ENCODE data around the gene LRRC4C.

Gene LRRC4C

GRCh38 chr11:41323446-41323845, 136.0 kb downstream of the LRRC4C start:
- no peak for DNase-seq (ENCODE audit: low read depth)

GRCh38 chr11:41320653-41321052, 138.8 kb downstream of the LRRC4C start:
- no peak for DNase-seq (ENCODE audit: low read depth)

- peak; percentile 6 for DNase-seq (ENCODE audit: low read depth)
Measured at GRCh38 chr11:41320238-41320637, 139.2 kb downstream of the LRRC4C start.

- no peak for DNase-seq (ENCODE audit: low read depth)
Measured at GRCh38 chr11:41319434-41319833, 140.0 kb downstream of the LRRC4C start.

GRCh38 chr11:41316751-41317150, 142.7 kb downstream of the LRRC4C start:
- peak; percentile 25 for DNase-seq (ENCODE audit: low read depth)

GRCh38 chr11:41313226-41313625, 146.2 kb downstream of the LRRC4C start:
- DNase-seq (ENCODE audit: low read depth), result no peak

- no peak for DNase-seq (ENCODE audit: low read depth)
Measured at GRCh38 chr11:41309716-41310115, 149.7 kb downstream of the LRRC4C start.

GRCh38 chr11:41309111-41309522, 150.3 kb downstream of the LRRC4C start:
- DNase-seq (ENCODE audit: low read depth), result no peak

GRCh38 chr11:41308286-41308685, 151.2 kb downstream of the LRRC4C start:
- DNase-seq (ENCODE audit: low read depth), result no peak

- DNase-seq (ENCODE audit: low read depth), result no peak
Measured at GRCh38 chr11:41307296-41308080, 152.0 kb downstream of the LRRC4C start.

GRCh38 chr11:41306431-41306830, 153.0 kb downstream of the LRRC4C start:
- peak; percentile 61 for DNase-seq (ENCODE audit: low read depth)

- peak; percentile 58 for DNase-seq (ENCODE audit: low read depth)
Measured at GRCh38 chr11:41301023-41301422, 158.4 kb downstream of the LRRC4C start.

- DNase-seq (ENCODE audit: low read depth), result no peak
Measured at GRCh38 chr11:41289408-41289807, 170.0 kb downstream of the LRRC4C start.

GRCh38 chr11:41286751-41287150, 172.7 kb downstream of the LRRC4C start:
- no peak for DNase-seq (ENCODE audit: low read depth)

- no peak for DNase-seq (ENCODE audit: low read depth)
Measured at GRCh38 chr11:41284354-41284753, 175.1 kb downstream of the LRRC4C start.

- no peak for DNase-seq (ENCODE audit: low read depth)
Measured at GRCh38 chr11:41283191-41283930, 176.1 kb downstream of the LRRC4C start.

GRCh38 chr11:41282395-41282794, 177.1 kb downstream of the LRRC4C start:
- no peak for DNase-seq (ENCODE audit: low read depth)

- DNase-seq (ENCODE audit: low read depth), result peak; percentile 20
Measured at GRCh38 chr11:41281131-41281742, 178.2 kb downstream of the LRRC4C start.

GRCh38 chr11:41274831-41275230, 184.6 kb downstream of the LRRC4C start:
- DNase-seq (ENCODE audit: low read depth), result no peak

- no peak for DNase-seq (ENCODE audit: low read depth)
Measured at GRCh38 chr11:41273908-41274307, 185.5 kb downstream of the LRRC4C start.

GRCh38 chr11:41267451-41267850, 192.0 kb downstream of the LRRC4C start:
- DNase-seq (ENCODE audit: low read depth), result no peak

- no peak for DNase-seq (ENCODE audit: low read depth)
Measured at GRCh38 chr11:41256041-41256440, 203.4 kb downstream of the LRRC4C start.

- DNase-seq (ENCODE audit: low read depth), result no peak
Measured at GRCh38 chr11:41254966-41255365, 204.5 kb downstream of the LRRC4C start.

All from iris pigment epithelial cell (primary cell).